ENCODE results near the gene UBE3D. TPM values are rescaled to one million over a fixed set of nuclear protein-coding genes. Genes with fewer than 3 reads are reported as not detected.

UBE3D gene
- total and polyA plus RNA-seq, 3 donors from 2014 or later = 2.4 to 16.4 (median 13.9) TPM

DNA sequence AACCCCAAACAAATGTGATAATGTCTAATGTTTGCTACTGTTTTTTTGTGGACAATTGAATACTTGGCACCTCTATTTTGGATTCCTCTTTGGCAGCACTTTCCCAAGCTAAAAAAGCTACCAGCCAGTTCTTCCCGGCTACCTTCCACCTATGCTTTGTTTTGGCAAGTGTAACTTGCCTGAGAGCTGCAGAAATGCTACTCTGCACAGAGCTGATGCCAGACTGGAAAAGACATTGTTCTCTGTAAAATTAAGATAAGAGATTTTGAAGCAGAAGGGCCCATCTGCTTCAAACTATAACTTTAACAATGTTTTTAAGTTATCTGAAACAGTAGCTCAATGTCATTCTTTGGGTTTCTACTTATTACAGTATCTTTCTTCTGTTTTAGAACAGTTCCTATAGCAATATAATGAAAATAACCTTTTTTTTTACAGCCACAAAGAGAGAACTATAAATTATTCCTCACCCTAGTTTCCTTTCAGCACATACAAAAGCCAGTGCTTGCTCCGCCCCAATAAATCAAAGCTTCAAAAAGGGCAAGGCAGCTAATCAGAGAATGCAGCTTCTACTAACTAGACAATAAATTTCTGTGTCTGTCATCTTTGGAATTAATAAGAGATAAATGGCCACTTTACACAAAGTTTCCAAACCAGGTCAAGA lies 183.1 kb downstream of the UBE3D start:
- Histone ChIP-seq H3K4me1 (peaks cover 5% of the 10 kb centered on the region), H3K4me3 (no peak overlapping the region), H3K36me3 (ENCODE audit: low read depth, missing control alignments) (no peaks in the 10 kb centered on the region), H3K27ac (peak overlapping the region; percentile 15 to 52), H3K27me3 (no peaks in the 10 kb centered on the region), H3K9me3 (no peaks in the 10 kb centered on the region)
- 32 to 36% methylated on average over 2 of the region's 2 CpGs for WGBS, 2 donors
- TF ChIP-seq POLR2A (IDR thresholded peaks at IDR 0.05) = no peak
- TF ChIP-seq, protein P1, sequence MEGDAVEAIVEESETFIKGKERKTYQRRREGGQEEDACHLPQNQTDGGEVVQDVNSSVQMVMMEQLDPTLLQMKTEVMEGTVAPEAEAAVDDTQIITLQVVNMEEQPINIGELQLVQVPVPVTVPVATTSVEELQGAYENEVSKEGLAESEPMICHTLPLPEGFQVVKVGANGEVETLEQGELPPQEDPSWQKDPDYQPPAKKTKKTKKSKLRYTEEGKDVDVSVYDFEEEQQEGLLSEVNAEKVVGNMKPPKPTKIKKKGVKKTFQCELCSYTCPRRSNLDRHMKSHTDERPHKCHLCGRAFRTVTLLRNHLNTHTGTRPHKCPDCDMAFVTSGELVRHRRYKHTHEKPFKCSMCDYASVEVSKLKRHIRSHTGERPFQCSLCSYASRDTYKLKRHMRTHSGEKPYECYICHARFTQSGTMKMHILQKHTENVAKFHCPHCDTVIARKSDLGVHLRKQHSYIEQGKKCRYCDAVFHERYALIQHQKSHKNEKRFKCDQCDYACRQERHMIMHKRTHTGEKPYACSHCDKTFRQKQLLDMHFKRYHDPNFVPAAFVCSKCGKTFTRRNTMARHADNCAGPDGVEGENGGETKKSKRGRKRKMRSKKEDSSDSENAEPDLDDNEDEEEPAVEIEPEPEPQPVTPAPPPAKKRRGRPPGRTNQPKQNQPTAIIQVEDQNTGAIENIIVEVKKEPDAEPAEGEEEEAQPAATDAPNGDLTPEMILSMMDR (IDR thresholded peaks at IDR 0.05) = no peak
- peak; percentile 38 for DNase-seq
- intact Hi-C loops (cut with DNase I; ENCODE audit: low total_unique reads) = no loop called here

DNA sequence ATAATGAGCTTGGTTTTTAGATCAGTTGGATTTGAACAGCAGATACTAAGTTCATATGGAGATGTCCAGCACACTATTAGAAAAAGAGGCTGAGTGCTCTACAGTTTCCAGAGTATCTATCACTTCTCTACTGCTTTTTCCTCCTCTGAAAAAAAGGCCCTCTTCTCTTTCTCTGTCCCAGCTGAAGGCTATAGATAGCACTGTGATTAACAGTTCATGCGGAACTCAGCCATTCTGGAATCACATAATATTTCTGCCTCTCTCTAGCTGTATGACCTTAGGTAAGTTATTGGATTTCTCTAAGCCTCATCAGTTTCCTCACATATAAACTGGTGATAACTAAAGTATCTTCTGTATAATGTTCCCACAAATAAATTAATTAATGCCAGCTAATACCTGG lies 184.1 kb downstream of the UBE3D start:
- TF ChIP-seq, protein P1 (IDR thresholded peaks at IDR 0.05) = no peak
- no peak for TF ChIP-seq POLR2A (IDR thresholded peaks at IDR 0.05)
- peak overlapping the region in 1 of 2 donors; percentile 52 for H3K27ac ChIP-seq
- DNase-seq = no peak
- intact Hi-C loops (cut with DNase I; ENCODE audit: low total_unique reads) = no loop called here
- H3K9me3 ChIP-seq = no peaks in the 10 kb centered on the region
- no peak overlapping the region for H3K4me3 ChIP-seq
- H3K27me3 ChIP-seq = no peaks in the 10 kb centered on the region
- H3K36me3 ChIP-seq (ENCODE audit: low read depth, missing control alignments) = no peaks in the 10 kb centered on the region
- peaks cover 5% of the 10 kb centered on the region for H3K4me1 ChIP-seq
- 63 to 88% methylated on average over 1 of the region's 1 CpG for WGBS, 2 donors

DNA sequence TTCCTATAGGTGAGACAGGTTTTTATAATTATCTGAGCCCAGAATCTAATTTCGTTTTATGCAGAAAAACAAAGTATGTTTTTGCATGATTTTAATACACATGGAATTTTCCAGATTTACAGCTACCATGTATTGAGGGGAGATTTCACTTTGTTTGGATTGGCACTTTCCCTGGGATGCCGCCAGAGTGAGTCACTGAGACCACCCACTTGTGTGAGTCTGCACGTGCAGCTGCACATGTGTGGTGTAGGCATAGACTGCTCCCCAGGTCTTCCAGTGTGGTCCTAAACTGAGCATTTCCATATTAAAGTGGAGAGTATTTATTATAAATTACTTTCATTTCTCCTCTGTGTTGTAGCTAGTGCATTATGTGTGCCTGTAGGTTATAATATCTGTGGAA lies 186.8 kb downstream of the UBE3D start:
- DNase-seq = no peak
- no peak overlapping the region for H3K4me3 ChIP-seq
- H3K36me3 ChIP-seq (ENCODE audit: low read depth, missing control alignments) = no peaks in the 10 kb centered on the region
- peaks cover 5% of the 10 kb centered on the region for H3K4me1 ChIP-seq
- H3K27ac ChIP-seq = no peak overlapping the region
- TF ChIP-seq, protein P1 (IDR thresholded peaks at IDR 0.05) = no peak
- no peak for TF ChIP-seq POLR2A (IDR thresholded peaks at IDR 0.05)
- intact Hi-C loops (cut with DNase I; ENCODE audit: low total_unique reads) = no loop called here
- 54 to 65% methylated on average over 3 of the region's 3 CpGs for WGBS, 2 donors
- H3K27me3 ChIP-seq = no peaks in the 10 kb centered on the region
- no peaks in the 10 kb centered on the region for H3K9me3 ChIP-seq

DNA sequence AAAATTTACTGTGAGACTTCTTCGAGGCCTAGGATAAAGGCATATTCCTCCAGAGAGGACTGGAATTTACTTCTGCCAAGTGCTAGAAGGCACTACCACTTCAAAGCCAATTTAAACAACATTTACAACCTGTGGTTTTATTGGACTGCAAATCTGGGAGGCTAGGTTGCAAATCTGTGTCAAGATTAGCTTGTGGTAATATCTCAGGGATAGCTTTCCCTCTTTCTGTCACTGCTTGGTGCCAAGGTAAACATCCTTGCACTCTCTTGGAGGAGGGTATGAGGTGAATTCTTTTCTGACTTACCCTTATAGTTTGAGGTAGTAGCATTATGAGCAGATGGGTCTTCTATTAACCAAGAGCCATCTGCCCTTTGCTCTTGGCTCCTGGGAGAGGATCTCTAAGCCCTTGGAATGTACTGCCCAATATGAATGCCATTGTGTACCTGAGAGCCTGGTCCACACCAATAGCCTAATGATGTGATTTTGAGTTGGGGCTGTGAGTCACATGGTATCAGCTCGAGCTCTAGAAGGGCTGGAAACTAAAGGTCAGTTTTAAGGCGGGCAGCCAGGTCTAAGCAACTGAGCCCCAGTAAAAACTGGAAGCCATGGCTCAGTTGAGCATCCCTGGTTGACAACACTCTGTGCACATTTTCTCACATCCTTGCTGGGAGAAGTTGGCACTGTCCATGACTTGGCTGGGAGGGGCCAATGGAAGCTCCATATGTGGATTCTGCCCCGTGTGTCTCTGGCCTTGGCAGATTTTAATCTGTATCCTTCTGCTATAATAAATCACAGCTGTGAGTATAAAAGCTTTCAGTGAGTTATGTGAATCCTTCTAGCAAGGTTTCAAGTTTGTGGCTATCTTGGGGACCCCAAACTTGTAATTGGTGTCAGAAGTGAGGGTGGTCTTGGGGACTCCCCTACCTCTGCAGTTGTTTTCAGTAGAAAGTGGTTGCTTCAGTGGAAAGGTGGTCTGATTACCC lies 188.1 kb downstream of the UBE3D start:
- Histone ChIP-seq H3K4me1 (peaks cover under 1% of the 10 kb centered on the region), H3K27me3 (no peaks in the 10 kb centered on the region), H3K27ac (no peak overlapping the region), H3K9me3 (no peaks in the 10 kb centered on the region), H3K36me3 (ENCODE audit: low read depth, missing control alignments) (no peaks in the 10 kb centered on the region), H3K4me3 (no peak overlapping the region)
- WGBS, 2 donors = 41 to 69% methylated on average over 4 of the region's 4 CpGs
- intact Hi-C loops (cut with DNase I; ENCODE audit: low total_unique reads) = no loop called here
- DNase-seq = no peak
- no peak for TF ChIP-seq POLR2A (IDR thresholded peaks at IDR 0.05)
- TF ChIP-seq, protein P1 (IDR thresholded peaks at IDR 0.05) = no peak

All from testis (tissue), 3 donors.